SK-N-SH (cell line): ENCODE data around the gene TRMT10A. TPM values are rescaled to one million over a fixed set of nuclear protein-coding genes. Genes with fewer than 3 reads are reported as not detected.
A peak's percentile ranks its signal among the peaks of the same experiment; 100 is the strongest.
"Not testable (repeated sequence)": the region's sequence is repeated elsewhere in the genome, so short reads cannot be mapped to it uniquely, and the experiment has no call there.

Source experiments
- CTCF ChIA-PET: fragments of 300-600, 350-600 bp; formaldehyde crosslinking; extraction: SDS; loops from one replicate; lab custom pipeline; 2021; lab: Yijun Ruan, JAX
- POLR2A ChIA-PET: fragments of 350-600 bp; sonication (Branson Sonifier 250); formaldehyde crosslinking; extraction: SDS; loops from one replicate; lab custom pipeline; 2020; ENCODE audit warnings: antibody characterized with exemption, inconsistent platforms; lab: Yijun Ruan, JAX
- DNase-seq: peaks from one replicate; pipeline ENCODE4 v3.0.0; 2012
- H2AFZ ChIP-seq: fragments of 200-600 bp; sonication (generic); 2 replicates; pipeline ENCODE4 v1.8.1; 2016; ENCODE audit warnings: antibody characterized with exemption, mild to moderate bottlenecking, low read depth
- H3F3A ChIP-seq: fragments of 200-600 bp; sonication (generic); replicated peaks from 2 replicates; pipeline ENCODE3; 2016; ENCODE audit warnings: antibody characterized with exemption, mild to moderate bottlenecking; ENCODE audit not compliant: insufficient read depth
- H3K27ac ChIP-seq, 2 experiments: fragments of 200-500 bp in 1 of 2; fragments of 200-600 bp in 1 of 2; sonication (Bioruptor generic) in 1 of 2; sonication (generic), shearing (Covaris generic) in 1 of 2; 2 replicates each; pipeline versions ENCODE4 v1.5.1 to v1.6.1; 2014 to 2016; ENCODE audit warnings: low read depth in 2 of 2, inconsistent platforms in 1 of 2, low read length in 1 of 2, mild to moderate bottlenecking in 1 of 2, mixed read lengths in 1 of 2
- H3K27me3 ChIP-seq: fragments of 200-600 bp; sonication (generic), shearing (Covaris generic); 2 replicates; pipeline ENCODE4 v1.6.1; 2016; ENCODE audit warnings: mixed run types; ENCODE audit not compliant: insufficient read depth
- H3K36me3 ChIP-seq, 2 experiments: fragments of 200-500 bp in 1 of 2; fragments of 200-600 bp in 1 of 2; sonication (Bioruptor generic) in 1 of 2; sonication (generic) in 1 of 2; replicated peaks in 1 of 2; 2 replicates each; pipeline versions ENCODE3 to v1.5.1; 2014 to 2016; ENCODE audit warnings: low read length in 1 of 2, mild to moderate bottlenecking in 1 of 2; ENCODE audit not compliant: insufficient read depth in 2 of 2, control insufficient read depth in 1 of 2
- H3K4me1 ChIP-seq, 2 experiments: fragments of 200-500 bp in 1 of 2; fragments of 200-600 bp in 1 of 2; sonication (Bioruptor generic) in 1 of 2; sonication (generic), shearing (Covaris generic) in 1 of 2; 2 replicates each; pipeline versions ENCODE4 v1.5.1 to v1.6.1; 2014 to 2016; ENCODE audit warnings: low read depth in 1 of 2, low read length in 1 of 2, mixed run types in 1 of 2; ENCODE audit not compliant: insufficient read depth in 2 of 2, control insufficient read depth in 1 of 2
- H3K4me2 ChIP-seq: fragments of 200-600 bp; sonication (generic), shearing (Covaris generic); 2 replicates; pipeline ENCODE4 v1.6.1; 2017; ENCODE audit warnings: mixed run types
- H3K4me3 ChIP-seq, 2 experiments: fragments of 200-500 bp in 1 of 2; fragments of 200-600 bp in 1 of 2; sonication (Bioruptor generic) in 1 of 2; sonication (generic), shearing (Covaris generic) in 1 of 2; 2 replicates each; pipeline versions ENCODE4 v1.5.1 to v1.8.1; 2014 to 2016; ENCODE audit warnings: low read depth in 2 of 2, inconsistent platforms in 1 of 2, low read length in 1 of 2, mild to moderate bottlenecking in 1 of 2, mixed read lengths in 1 of 2, moderate library complexity in 1 of 2
- H3K79me2 ChIP-seq: fragments of 200-600 bp; sonication (generic); 2 replicates; pipeline ENCODE4 v1.8.1; 2017; ENCODE audit warnings: mild to moderate bottlenecking; ENCODE audit not compliant: insufficient read depth
- H3K9ac ChIP-seq: fragments of 200-600 bp; sonication (generic); 2 replicates; pipeline ENCODE4 v1.6.1; 2017; ENCODE audit warnings: mixed run types
- H3K9me2 ChIP-seq: fragments of 200-600 bp; sonication (generic); 2 replicates; pipeline ENCODE4 v1.6.1; 2017; ENCODE audit warnings: mixed run types
- H3K9me3 ChIP-seq: fragments of 200-600 bp; sonication (generic); 2 replicates; pipeline ENCODE4 v1.6.1; 2017; ENCODE audit warnings: mixed run types, mild to moderate bottlenecking, moderate library complexity
- H4K20me1 ChIP-seq: fragments of 200-600 bp; sonication (generic); 2 replicates; pipeline ENCODE4 v1.6.1; 2017; ENCODE audit warnings: mild to moderate bottlenecking, mixed run types; ENCODE audit not compliant: insufficient read depth
- CHD2 ChIP-seq: fragments of 150-350 bp; IDR thresholded peaks from 2 replicates; pipeline ENCODE4 v1.6.1; 2018; ENCODE audit warnings: low read length; ENCODE audit not compliant: partially characterized antibody
- CTCF ChIP-seq: fragments of 200-600 bp; sonication (generic); IDR thresholded peaks from 2 replicates; pipeline ENCODE4 v1.6.1; 2017; ENCODE audit warnings: antibody characterized with exemption, mild to moderate bottlenecking, moderate library complexity
- ELF1 ChIP-seq: IDR thresholded peaks from 2 replicates; pipeline ENCODE4 v1.4.0; 2012
- EP300 ChIP-seq, 2 experiments: IDR thresholded peaks; 2 replicates each; pipeline versions ENCODE4 v1.4.0 to v1.6.1; 2012; ENCODE audit warnings: borderline replicate concordance in 1 of 2, low read depth in 1 of 2, low read length in 1 of 2
- FOSL2 ChIP-seq: IDR thresholded peaks from 2 replicates; pipeline ENCODE4 v1.4.0; 2012; ENCODE audit warnings: low read depth, mild to moderate bottlenecking, moderate library complexity, borderline replicate concordance
- FOXJ3 ChIP-seq: sonication (generic); formaldehyde crosslinking; IDR thresholded peaks from 2 replicates; pipeline ENCODE4 v1.5.1; 2020; ENCODE audit warnings: mild to moderate bottlenecking, missing genetic modification reagents
- FOXM1 ChIP-seq: IDR thresholded peaks from 2 replicates; pipeline ENCODE4 v1.4.0; 2012; ENCODE audit warnings: low read depth, mild to moderate bottlenecking
- GABPA ChIP-seq: IDR thresholded peaks from 2 replicates; pipeline ENCODE4 v1.4.0; 2012; ENCODE audit warnings: low read depth, mild to moderate bottlenecking
- GATA2 ChIP-seq: sonication (generic); formaldehyde crosslinking; IDR thresholded peaks from 2 replicates; pipeline ENCODE4 v1.5.0; 2020; ENCODE audit warnings: mild to moderate bottlenecking, missing genetic modification reagents
- IRF3 ChIP-seq: fragments of 150-350 bp; IDR thresholded peaks from 2 replicates; pipeline ENCODE4 v1.6.1; 2016; ENCODE audit warnings: mild to moderate bottlenecking, low read depth, low read length
- MAX ChIP-seq: IDR thresholded peaks from 2 replicates; pipeline ENCODE4 v1.4.0; 2012; ENCODE audit warnings: low read depth
- MEF2A ChIP-seq: IDR thresholded peaks from 2 replicates; pipeline ENCODE4 v1.4.0; 2012; ENCODE audit warnings: low read depth, borderline replicate concordance
- NFIC ChIP-seq: IDR thresholded peaks from 2 replicates; pipeline ENCODE4 v1.4.0; 2012; ENCODE audit warnings: borderline replicate concordance
- REST ChIP-seq: IDR thresholded peaks from 2 replicates; pipeline ENCODE4 v1.6.1; 2012; ENCODE audit warnings: mild to moderate bottlenecking, low read depth, low read length, moderate library complexity
- TAF1 ChIP-seq: IDR thresholded peaks from 2 replicates; pipeline ENCODE4 v1.6.1; 2012; ENCODE audit warnings: low read depth, mild to moderate bottlenecking, low read length, moderate library complexity, borderline replicate concordance
- TCF12 ChIP-seq: IDR thresholded peaks from 2 replicates; pipeline ENCODE4 v1.4.0; 2012
- YY1 ChIP-seq: IDR thresholded peaks from 2 replicates; pipeline ENCODE4 v1.4.0; 2012; ENCODE audit warnings: low read depth, mild to moderate bottlenecking
- WGBS: methylation state at CpG from one replicate; pipeline ENCODE4 v1.1.6; 2017; ENCODE audit warnings: low lambda C conversion rate; 5-methylcytosine and 5-hydroxymethylcytosine counted together
- polyA plus RNA-seq, 3 experiments: library from polyadenylated mRNA; depleted of rRNA; stranded (reverse); fragments of >200 nt; gene quantifications; 2 replicates each; pipeline ENCODE4 v1.2.3, GENCODE V29; 2012

Gene TRMT10A
- polyA plus RNA-seq, 1 of the 3 experiments (the other 2 are of a cell fraction) = 2.4 TPM

GRCh38 chr4:99536848-99537247 is 27.0 kb downstream of the TRMT10A start (continued):
- TF ChIP-seq REST (no peak), CTCF (no peak), IRF3 (no peak)

- H3K36me3 ChIP-seq = no peaks in the 10 kb centered on the region
- H4K20me1 ChIP-seq = no peaks in the 10 kb centered on the region
- CTCF ChIA-PET = interaction anchor here (1.5 kb wide), 1 partner anchor 11 kb away, joined by 3 read pairs; no protein-coding TSS in a partner anchor
- H3K9me2 ChIP-seq = no peaks in the 10 kb centered on the region
- no peak overlapping the region for H3K9ac ChIP-seq
- DNase-seq = peak; percentile 24
- no peaks in the 10 kb centered on the region for H3K79me2 ChIP-seq
- H3K27ac ChIP-seq = no peak overlapping the region; a peak in 1 of 4 replicates
- no peak for TF ChIP-seq MEF2A
- no peak for TF ChIP-seq GATA2 (CRISPR knock-in tag)
- no peak for TF ChIP-seq TAF1
- TF ChIP-seq FOXM1 = no peak
- no peak for TF ChIP-seq ELF1
- no peak for TF ChIP-seq TCF12
- no peak for TF ChIP-seq NFIC
- TF ChIP-seq FOXJ3 = no peak
- TF ChIP-seq REST = no peak
- no peak for TF ChIP-seq EP300 (IDR thresholded peaks at IDR 0.05; ENCODE audit: borderline replicate concordance in 1 of 2, low read depth in 1 of 2, low read length in 1 of 2)
- no peak for TF ChIP-seq CHD2
- TF ChIP-seq MAX = no peak
- TF ChIP-seq YY1 = no peak
- TF ChIP-seq FOSL2 = no peak
- no peak for TF ChIP-seq GABPA
- no peaks in the 10 kb centered on the region for H3F3A ChIP-seq
- H3K4me3 ChIP-seq = no peak overlapping the region
- H3K27me3 ChIP-seq = no peaks in the 10 kb centered on the region
- no peak overlapping the region for H3K4me2 ChIP-seq
- H2AFZ ChIP-seq = no peak overlapping the region
- WGBS = 0% methylated on average over 1 of the region's 2 CpGs
- peaks cover 0 to 9% of the 10 kb centered on the region in 2 experiments; a peak in 1 of 4 replicates for H3K4me1 ChIP-seq
- POLR2A ChIA-PET = no interaction called here
- H3K9me3 ChIP-seq = no peaks in the 10 kb centered on the region
These were observed 27.6 kb downstream of the TRMT10A start for GRCh38 chr4:99536271-99536670.

- H3K9ac ChIP-seq, H3K27ac ChIP-seq, H2AFZ ChIP-seq, H3K4me3 ChIP-seq, H3K27me3 ChIP-seq, H3K79me2 ChIP-seq, H3K4me1 ChIP-seq, DNase-seq, H3F3A ChIP-seq, H3K9me2 ChIP-seq, POLR2A ChIA-PET, H3K36me3 ChIP-seq, CTCF ChIA-PET, H3K4me2 ChIP-seq, H4K20me1 ChIP-seq, H3K9me3 ChIP-seq: not testable (repeated sequence)
- WGBS = 55% methylated on average over 3 of the region's 3 CpGs
These were observed 29.1 kb downstream of the TRMT10A start for GRCh38 chr4:99534699-99535098.
